PFSK-1 (cell line): ENCODE measurements around the gene RAB11B.

Experiments used
- FOXP2 ChIP-seq: optimal IDR thresholded peaks from 2 replicates; pipeline ENCODE3; 2011; ENCODE audit warnings: borderline replicate concordance, control low read depth, inconsistent platforms; ENCODE audit not compliant: insufficient read depth; ENCODE audit errors: extremely low read length, extremely low read depth
- POLR2AphosphoS5 ChIP-seq: IDR thresholded peaks from 2 replicates; pipeline ENCODE4 v1.6.1; 2012; ENCODE audit warnings: low read depth, mild to moderate bottlenecking, control low read depth, low read length, moderate library complexity
- REST ChIP-seq, 2 experiments: IDR thresholded peaks; 2 replicates each; pipeline versions ENCODE4 v1.6.1 to v1.8.0; 2011 to 2012; ENCODE audit warnings: low read depth in 2 of 2, low read length in 2 of 2, control low read depth in 1 of 2, inconsistent platforms in 1 of 2, mild to moderate bottlenecking in 1 of 2, moderate library complexity in 1 of 2; ENCODE audit not compliant: insufficient read depth in 1 of 2
- SIN3A ChIP-seq: IDR thresholded peaks from 2 replicates; pipeline ENCODE4 v1.6.1; 2012; ENCODE audit warnings: mild to moderate bottlenecking, low read length, moderate library complexity, borderline replicate concordance; ENCODE audit not compliant: insufficient read depth
- TAF1 ChIP-seq: IDR thresholded peaks from 2 replicates; pipeline ENCODE4 v1.6.1; 2012; ENCODE audit warnings: low read length, control low read depth, borderline replicate concordance; ENCODE audit not compliant: insufficient read depth

GRCh38 chr19:8342316-8342683, 47.9 kb upstream of the RAB11B start:
- TF ChIP-seq TAF1 (no peak), POLR2AphosphoS5 (no peak), REST (IDR thresholded peaks at IDR 0.05; ENCODE audit: insufficient read depth in 1 of 2, low read depth in 2 of 2, low read length in 2 of 2) (no peak), FOXP2 (no peak), SIN3A (no peak)
